NCI-H774 (cell line): ENCODE data around the gene TYSND1.
"Not testable (repeated sequence)": the region's sequence is repeated elsewhere in the genome, so short reads cannot be mapped to it uniquely, and the experiment has no call there.

Source experiments
- DNase-seq: peaks from one replicate; lab custom pipeline; 2025; lab: John Stamatoyannopoulos, UW

TYSND1 gene

DNA sequence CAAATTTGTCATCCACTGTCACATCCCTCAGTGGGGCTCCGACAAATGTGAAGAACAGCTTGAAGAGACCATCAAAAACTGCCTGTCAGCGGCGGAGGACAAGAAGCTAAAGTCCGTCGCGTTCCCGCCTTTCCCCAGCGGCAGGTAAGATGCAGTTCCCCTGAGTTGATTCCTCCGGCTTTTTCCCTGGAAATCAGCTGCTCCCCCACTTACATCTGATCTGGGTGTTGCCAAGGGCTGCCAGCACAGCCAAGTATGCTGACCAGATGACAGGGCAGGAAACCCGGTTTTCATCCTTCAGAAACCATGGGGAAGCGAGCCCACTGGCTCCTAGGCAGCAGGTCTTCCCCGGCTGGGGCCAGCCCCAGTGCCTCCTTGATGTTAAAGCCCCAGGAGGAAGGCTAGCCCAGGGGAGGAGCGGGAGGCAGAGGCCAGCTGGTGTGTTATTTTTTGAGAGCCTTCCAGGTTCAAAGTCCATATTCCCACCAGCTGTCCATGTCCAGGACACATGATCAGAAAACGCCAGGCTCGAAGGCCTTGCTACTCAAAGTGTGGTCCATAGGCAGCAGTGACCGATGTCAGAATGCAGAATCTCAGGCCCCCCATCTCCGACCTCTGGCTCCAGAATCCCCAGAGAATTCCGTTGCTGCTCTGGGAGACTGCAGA, 37.3 kb downstream of the TYSND1 start:
- DNase-seq, result no peak

DNA sequence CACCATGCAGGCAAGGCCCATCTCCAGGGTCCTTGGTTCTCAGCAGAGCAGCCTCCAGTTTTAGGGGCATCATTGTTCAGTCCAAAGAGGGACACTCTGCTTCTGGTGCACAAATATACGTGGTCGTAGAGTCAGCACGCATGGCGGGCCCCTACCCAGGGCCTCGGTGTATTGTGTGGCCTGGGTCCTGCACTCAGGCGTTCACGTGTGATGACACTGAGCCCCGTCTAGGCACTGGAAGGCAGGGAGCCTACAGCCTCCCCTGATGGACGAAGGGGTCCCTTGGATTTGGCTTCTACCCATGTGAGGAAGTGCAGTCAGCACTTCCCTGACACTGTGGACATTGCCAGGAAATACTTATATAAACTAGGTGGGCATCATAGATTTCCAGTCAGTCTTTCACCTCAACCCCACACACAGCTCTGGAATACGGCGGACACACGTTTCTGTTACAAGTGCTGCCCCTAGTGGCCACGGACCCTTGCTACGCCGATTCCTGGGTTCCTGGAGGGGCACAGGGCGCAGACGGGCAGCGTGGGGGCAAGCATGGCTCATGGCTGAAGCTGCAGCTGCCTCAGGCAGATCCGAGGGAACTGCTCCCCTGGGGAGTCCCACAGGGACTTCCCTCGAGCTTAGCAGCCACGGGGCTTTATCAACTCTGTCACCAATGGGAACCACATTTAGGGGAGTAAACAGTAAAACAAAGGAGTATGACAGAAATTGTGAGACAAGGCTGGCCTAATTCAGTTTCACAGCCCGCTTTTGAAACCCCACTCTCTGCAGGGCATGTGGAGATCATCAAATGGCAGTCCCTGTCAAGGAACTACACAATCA, 39.3 kb downstream of the TYSND1 start:
- no peak for DNase-seq

DNA sequence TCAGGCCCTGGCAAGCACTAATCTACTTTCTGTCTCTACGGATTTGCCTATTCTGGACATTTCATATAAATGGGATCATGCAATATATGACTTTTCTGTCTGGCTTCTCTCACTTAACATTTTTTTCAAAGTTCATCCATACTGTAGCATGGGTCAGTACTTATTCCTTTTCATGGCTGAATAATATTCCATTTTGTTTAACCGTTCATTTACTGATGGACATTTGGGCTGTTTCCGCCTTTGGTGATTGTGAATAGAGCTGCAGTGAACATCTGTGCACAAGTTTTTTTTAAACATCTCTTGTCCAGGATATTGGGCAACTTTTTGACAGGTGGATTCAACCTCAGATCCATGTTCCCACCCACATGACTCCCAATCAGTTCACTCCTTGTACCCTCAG, 44.8 kb downstream of the TYSND1 start:
- DNase-seq, result no peak

DNA sequence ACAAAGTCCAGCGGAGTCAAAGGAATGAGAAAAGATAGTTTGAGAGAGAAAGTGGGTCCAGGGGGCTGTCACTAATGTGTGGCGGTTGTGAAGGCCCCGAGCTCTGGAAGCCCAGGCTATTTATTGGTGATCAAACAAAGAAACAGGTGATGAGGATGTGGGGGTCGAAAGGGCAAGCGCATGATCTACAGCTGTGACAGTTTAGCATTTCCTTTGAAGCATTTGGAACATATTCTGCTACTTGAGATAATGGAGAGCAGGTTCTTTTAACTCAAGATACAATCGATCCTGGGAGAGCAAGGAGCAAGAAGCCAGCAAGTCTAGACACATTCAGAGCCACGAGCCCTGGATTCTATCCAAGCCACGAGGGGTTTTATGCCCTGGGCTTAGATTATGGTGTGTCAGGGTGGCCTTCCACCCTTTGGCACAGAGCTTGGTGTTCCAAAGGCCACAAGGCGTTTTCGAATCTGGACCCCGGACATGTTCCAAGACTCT, 45.4 kb downstream of the TYSND1 start:
- not testable (repeated sequence) for DNase-seq

DNA sequence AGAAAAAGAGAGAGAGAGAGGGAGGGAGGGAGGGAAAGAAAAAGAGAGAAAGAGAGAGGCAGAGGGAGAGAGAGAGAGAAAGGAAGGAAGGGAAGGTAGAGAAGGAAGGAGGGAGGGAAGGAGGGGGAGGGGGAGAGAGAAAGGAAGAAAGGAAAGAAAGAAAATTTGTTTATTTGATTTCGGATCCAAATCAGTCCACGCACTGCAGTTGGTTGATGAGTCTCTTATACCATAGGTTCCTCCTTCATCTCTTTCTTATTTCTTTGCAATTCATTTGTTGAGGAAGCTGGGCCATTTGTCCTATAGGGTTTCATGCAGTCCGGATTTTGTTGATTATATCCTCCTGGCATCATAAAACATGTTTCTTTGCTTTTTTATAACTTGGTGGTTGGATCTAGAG, 48.2 kb downstream of the TYSND1 start:
- DNase-seq, result no peak

- no peak for DNase-seq
These were observed 49.0 kb downstream of the TYSND1 start for GRCh38 chr10:70097459-70097858.

DNA sequence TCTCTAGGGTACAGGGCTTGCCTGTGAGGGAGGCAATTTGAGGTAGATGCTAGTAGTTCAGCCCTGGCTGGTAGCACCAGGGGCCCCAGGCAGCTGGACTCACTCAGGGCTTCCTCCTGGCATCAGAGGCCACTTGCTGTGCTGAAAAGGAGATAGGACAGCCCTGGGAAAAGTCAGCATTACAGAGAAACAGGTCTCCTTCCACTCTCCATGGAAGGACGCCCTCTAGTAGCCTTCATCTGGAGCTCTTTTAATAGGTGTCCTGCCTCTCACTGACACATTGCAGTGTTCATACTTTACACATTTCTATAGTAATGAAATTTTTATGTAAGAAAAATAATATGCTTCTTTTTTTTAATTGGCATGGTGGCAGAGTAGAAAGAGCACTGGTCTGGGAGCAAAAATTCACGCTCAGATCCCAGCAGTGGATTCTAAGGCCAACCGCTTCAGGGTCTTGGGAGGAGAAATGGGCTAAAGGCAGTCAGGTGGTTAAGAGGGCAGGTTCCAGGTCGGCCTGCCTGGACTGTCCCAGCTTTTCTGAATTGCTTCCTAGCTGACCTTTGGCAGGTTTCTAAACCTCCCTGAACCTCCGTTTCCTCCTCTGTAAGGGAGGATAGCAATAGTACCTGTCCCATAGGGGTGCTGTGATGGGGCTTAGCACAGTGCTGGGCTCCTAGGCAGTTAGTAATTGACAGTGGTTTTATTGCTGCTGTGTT, 49.6 kb downstream of the TYSND1 start:
- DNase-seq, result no peak

DNA sequence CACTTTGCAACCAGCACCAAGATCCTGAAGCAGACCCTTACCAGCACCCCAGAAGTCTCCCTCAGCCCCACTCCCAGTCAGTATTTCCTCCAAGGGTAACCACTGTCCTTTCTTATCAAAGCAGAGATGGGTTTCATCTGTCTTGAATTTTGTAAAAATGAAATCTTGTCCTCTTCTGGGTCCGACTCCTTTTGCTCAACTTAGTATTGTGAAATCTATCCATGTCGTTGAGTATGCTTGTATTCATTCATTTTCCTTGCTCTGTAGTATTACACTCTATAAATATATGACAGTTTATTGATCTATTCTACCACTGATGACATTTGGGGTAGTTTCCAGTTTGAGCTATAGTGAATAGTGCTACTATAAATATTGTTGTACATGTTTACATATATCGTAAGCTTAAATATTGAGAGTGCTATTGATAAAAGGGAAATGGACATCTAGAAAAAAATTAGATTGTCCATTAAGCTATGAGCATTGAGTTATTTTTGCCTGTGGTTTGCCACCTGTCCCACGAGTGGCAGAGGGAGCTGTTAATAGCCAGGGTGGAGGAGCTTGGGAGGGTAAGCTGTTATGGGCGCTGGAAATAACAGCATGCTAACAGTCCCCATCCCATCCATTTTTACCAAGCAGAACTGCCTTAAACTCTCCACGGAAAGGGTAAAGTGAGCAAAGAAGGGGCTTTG, 50.3 kb downstream of the TYSND1 start:
- DNase-seq, result no peak

DNA sequence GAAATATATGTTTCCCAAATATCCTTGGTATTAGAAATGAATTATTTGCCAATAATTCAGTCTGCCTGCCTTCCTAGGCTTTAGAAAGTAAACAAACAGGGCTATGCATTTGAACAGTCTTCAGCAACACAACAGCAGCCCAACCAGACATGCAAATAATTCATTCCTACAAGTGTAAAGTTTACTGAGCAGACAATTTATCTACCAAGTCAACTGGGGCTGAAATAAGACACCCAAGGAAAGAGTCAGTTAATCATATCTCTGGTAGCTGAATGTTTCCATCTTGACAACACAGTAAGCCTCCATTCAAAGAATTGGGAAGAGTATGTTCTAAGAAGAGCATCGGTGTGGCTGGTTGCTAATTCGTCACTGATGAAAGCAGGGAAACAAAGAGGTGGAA, 52.2 kb downstream of the TYSND1 start:
- DNase-seq, result no peak

DNA sequence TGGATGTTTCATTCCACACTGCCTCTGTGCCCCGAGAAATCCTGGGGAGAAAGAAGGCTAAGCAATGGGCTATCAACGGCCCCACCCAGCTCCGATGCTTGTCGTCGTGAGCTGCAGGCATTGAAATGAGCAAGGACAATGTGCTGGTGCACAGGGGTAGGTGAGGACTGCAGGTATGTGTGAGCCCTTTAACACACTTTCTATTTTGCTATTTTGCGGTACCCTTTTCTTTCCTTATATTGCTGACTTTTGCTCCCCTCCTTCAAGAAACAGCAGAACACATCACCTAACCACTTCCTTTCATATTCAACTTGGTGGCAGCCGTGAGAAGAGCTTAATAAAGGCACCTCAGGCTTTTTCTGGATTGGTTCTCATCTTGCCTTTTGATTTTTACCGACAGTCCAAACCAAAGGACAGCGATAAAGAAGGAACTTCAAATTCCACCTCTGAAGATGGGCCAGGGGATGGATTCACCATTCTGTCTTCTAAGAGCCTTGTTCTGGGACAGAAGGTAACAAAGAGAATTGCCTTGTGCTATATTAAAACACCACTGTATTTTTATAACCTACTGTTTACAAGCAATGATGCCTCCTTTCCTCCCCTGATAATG, 53.1 kb downstream of the TYSND1 start:
- no peak for DNase-seq

GRCh38 chr10:70092389-70092718, 54.1 kb downstream of the TYSND1 start:
- DNase-seq, result no peak

GRCh38 chr10:70090951-70091350, 55.5 kb downstream of the TYSND1 start:
- DNase-seq, result no peak

GRCh38 chr10:70090013-70090412, 56.5 kb downstream of the TYSND1 start:
- DNase-seq, result no peak

GRCh38 chr10:70088308-70088698, 58.2 kb downstream of the TYSND1 start:
- DNase-seq, result no peak
